Karpas-422 (cell line): ENCODE results near the gene GCSH. TPM values are rescaled to one million over a fixed set of nuclear protein-coding genes. Genes with fewer than 3 reads are reported as not detected.

Experiments
- DNase-seq: peaks from one replicate; pipeline ENCODE4 v3.0.0-alpha.2; 2015
- H2AFZ ChIP-seq: fragments of 200-600 bp; sonication (generic); 2 replicates; pipeline ENCODE4 v1.6.1; 2014; ENCODE audit warnings: antibody characterized with exemption, low read length, mixed read lengths
- H3K27ac ChIP-seq: fragments of 200-600 bp; sonication (generic); 2 replicates; pipeline ENCODE4 v1.5.1; 2014; ENCODE audit warnings: mild to moderate bottlenecking, low read length, moderate library complexity
- H3K27me3 ChIP-seq: fragments of 200-600 bp; sonication (generic); 2 replicates; pipeline ENCODE4 v1.6.1; 2014; ENCODE audit warnings: low read length, mixed read lengths
- H3K36me3 ChIP-seq: fragments of 200-600 bp; sonication (generic); 2 replicates; pipeline ENCODE4 v1.6.1; 2014; ENCODE audit warnings: low read length, mixed read lengths; ENCODE audit not compliant: insufficient read depth
- H3K4me1 ChIP-seq: fragments of 200-600 bp; sonication (generic); 2 replicates; pipeline ENCODE4 v1.6.1; 2014; ENCODE audit warnings: mild to moderate bottlenecking, low read length, mixed read lengths
- H3K4me2 ChIP-seq: fragments of 200-600 bp; sonication (generic); 2 replicates; pipeline ENCODE4 v1.6.1; 2014; ENCODE audit warnings: low read length, low read depth, mild to moderate bottlenecking; ENCODE audit not compliant: poor library complexity, severe bottlenecking
- H3K4me3 ChIP-seq: fragments of 200-600 bp; sonication (generic); 2 replicates; pipeline ENCODE4 v1.5.1; 2014; ENCODE audit warnings: mild to moderate bottlenecking, antibody characterized with exemption, low read length, mixed read lengths
- H3K79me2 ChIP-seq: fragments of 200-600 bp; sonication (generic); 2 replicates; pipeline ENCODE4 v1.6.1; 2014; ENCODE audit warnings: mild to moderate bottlenecking, low read length, mixed read lengths
- H3K9ac ChIP-seq: fragments of 200-600 bp; sonication (generic); 2 replicates; pipeline ENCODE4 v1.6.0; 2014; ENCODE audit warnings: low read length
- H3K9me2 ChIP-seq: fragments of 200-600 bp; sonication (generic), shearing (Covaris generic); replicated peaks from 2 replicates; pipeline ENCODE4 v1.6.0; 2014; ENCODE audit warnings: mild to moderate bottlenecking, low read length, moderate library complexity; ENCODE audit not compliant: insufficient read depth
- H3K9me3 ChIP-seq: fragments of 300-700, 200-600 bp; sonication (generic); 2 replicates; pipeline ENCODE4 v1.6.1; 2014; ENCODE audit warnings: low read length, mixed read lengths
- H4K20me1 ChIP-seq: fragments of 200-600 bp; sonication (generic); 2 replicates; pipeline ENCODE4 v1.6.1; 2014; ENCODE audit warnings: mild to moderate bottlenecking, antibody characterized with exemption, low read length, low read depth; ENCODE audit not compliant: insufficient read depth
- total RNA-seq: library from RNA; depleted of rRNA; stranded (reverse); fragments of >200 nt; shearing (Covaris generic); gene quantifications from 2 replicates; pipeline ENCODE4 v1.2.3, GENCODE V29; 2014; ENCODE audit warnings: low replicate concordance

The GCSH gene
- total RNA-seq, 1 experiment from 2014 or later: 49.2 TPM

DNA sequence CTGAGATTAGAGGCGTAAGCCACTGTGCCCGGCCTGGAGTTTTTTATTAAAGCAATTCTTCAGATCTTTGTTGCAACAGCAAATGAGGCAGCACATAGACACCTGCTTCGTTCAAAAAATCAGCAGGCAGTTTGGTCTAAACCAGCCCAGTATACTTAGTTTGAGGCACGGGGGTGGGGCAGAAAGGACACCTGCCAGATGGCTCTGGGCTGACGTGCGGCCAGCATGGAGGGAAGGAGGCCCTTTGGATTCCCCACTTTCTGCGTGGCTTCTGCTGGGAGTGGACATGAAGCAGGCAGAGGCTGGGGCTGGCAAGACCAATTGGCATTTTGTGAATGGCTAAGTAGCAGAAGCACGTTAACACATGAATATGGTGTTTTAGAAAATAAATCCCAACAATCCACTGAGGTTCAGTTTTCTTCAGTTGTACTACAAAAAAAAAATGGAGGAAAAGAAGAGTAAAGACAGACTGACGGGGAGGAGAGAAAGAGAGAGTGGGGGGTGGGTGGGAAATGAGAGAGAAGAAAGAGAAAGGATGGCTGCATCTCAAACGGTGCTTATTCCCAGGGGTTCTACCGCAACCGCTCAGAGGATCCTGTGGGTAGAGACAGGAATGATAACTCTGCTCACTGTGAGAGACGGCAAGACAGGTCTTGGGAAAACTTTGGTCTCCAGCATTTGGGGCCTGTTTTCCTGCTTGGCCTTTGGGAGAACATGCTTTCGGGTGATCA lies 35.5 kb downstream of the GCSH start:
- Histone ChIP-seq H3K36me3 (no peaks in the 10 kb centered on the region), H3K9me3 (no peaks in the 10 kb centered on the region), H3K4me1 (no peaks in the 10 kb centered on the region), H3K9ac (no peak overlapping the region), H3K27ac (no peak overlapping the region), H2AFZ (no peak overlapping the region), H3K4me2 (no peak overlapping the region), H3K27me3 (no peaks in the 10 kb centered on the region), H3K79me2 (no peaks in the 10 kb centered on the region), H4K20me1 (no peaks in the 10 kb centered on the region), H3K4me3 (no peak overlapping the region), H3K9me2 (no peaks in the 10 kb centered on the region)
- no peak for DNase-seq

DNA sequence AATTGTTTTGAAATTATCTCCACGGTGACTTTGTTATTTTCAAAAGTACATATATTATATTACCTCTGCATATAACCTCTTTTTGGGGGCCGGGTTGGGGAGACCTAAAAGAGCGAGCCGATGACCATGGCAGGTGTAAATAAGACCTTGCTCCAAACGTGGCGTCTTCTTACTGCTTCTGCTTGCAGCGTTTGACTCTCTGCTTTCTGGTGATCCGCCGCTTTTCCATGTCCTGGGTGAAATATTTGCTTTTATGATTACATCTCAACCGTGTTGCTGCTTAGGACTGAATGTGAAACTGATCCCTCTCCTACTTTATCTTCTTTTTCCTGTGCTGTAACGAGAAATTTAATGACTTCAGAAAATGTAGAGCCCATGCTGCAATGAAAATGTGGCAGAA lies 42.4 kb downstream of the GCSH start:
- no peak overlapping the region for H3K4me3 ChIP-seq

DNA sequence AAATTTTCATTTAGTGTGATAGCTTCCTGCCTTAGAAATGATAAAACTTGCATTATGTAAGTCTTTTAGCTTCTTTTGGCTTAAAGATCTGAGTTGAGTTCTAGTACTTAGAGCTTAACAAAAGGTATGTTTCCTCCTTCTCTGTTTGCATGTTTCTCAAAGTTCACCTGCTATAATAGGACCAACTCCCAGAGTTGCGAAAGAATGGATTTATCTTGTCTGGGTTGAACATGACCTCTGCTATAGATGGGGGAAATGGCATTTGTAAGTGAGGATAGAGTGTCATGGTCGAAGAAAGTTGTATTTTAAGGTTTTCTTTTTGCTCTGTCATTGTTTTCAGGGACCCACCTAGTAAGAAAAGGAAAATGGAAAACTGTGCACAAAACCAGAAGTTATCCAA lies 53.4 kb downstream of the GCSH start:
- H3K36me3 ChIP-seq: peaks cover 65% of the 10 kb centered on the region
- H3K4me2 ChIP-seq: no peak overlapping the region
- 0 out of 2 replicates have a peak, but pooled peaks cover 6% of the 10 kb centered on the region for H4K20me1 ChIP-seq
- no peak overlapping the region for H3K4me3 ChIP-seq
- H3K9me3 ChIP-seq: no peaks in the 10 kb centered on the region
- no peak for DNase-seq
- no peaks in the 10 kb centered on the region for H3K27me3 ChIP-seq
- H3K79me2 ChIP-seq: peaks cover 33% of the 10 kb centered on the region
- no peaks in the 10 kb centered on the region; the same call in 1 of the 2 replicates for H3K4me1 ChIP-seq
- H3K27ac ChIP-seq: no peak overlapping the region
- no peak overlapping the region for H3K9ac ChIP-seq
- H2AFZ ChIP-seq: no peak overlapping the region
- no peaks in the 10 kb centered on the region for H3K9me2 ChIP-seq

More for the DNA sequence above, 42.4 kb downstream of the GCSH start:
- no peak for DNase-seq
- Histone ChIP-seq H3K27me3 (no peaks in the 10 kb centered on the region), H3K4me1 (no peaks in the 10 kb centered on the region), H3K79me2 (no peaks in the 10 kb centered on the region), H3K36me3 (0 out of 2 replicates have a peak, but pooled peaks cover 3% of the 10 kb centered on the region), H3K9ac (no peak overlapping the region), H3K27ac (no peak overlapping the region), H3K4me2 (no peak overlapping the region), H2AFZ (no peak overlapping the region), H3K9me2 (no peaks in the 10 kb centered on the region), H4K20me1 (no peaks in the 10 kb centered on the region), H3K9me3 (peaks cover 13% of the 10 kb centered on the region)

DNA sequence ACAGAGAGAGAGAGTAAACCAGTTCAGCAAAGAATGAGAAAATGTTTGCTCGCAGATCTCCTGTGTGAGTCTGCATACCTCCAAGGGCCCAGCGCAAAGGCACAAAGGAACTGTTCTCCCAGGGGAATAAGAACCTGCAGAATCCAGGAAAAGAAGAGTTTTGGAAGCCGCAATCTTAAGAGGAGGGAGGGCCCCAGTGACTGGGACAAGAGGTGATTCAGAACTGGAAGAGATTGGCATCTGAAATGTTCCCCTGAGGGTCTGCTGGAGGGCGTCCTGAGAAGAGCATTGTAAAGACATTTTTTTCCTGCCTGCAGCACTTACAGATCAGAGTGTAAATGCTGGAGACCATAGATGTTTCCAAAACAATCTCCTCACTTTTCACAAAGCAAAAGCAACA lies 54.5 kb downstream of the GCSH start:
- no peak overlapping the region for H2AFZ ChIP-seq
- no peaks in the 10 kb centered on the region for H3K27me3 ChIP-seq
- no peak overlapping the region for H3K4me3 ChIP-seq
- H3K9me2 ChIP-seq: no peaks in the 10 kb centered on the region
- peaks cover 65% of the 10 kb centered on the region for H3K36me3 ChIP-seq
- peaks cover 44% of the 10 kb centered on the region for H3K79me2 ChIP-seq
- H3K4me1 ChIP-seq: peaks cover 8% of the 10 kb centered on the region
- H3K4me2 ChIP-seq: no peak overlapping the region
- 0 out of 2 replicates have a peak, but pooled peaks cover 9% of the 10 kb centered on the region for H4K20me1 ChIP-seq
- no peak overlapping the region for H3K27ac ChIP-seq
- H3K9me3 ChIP-seq: no peaks in the 10 kb centered on the region
- no peak for DNase-seq
- H3K9ac ChIP-seq: no peak overlapping the region

GRCh38 chr16:81040842-81041241 lies 55.4 kb downstream of the GCSH start:
- Histone ChIP-seq H3K36me3 (peaks cover 56% of the 10 kb centered on the region), H3K9ac (no peak overlapping the region), H3K9me2 (no peaks in the 10 kb centered on the region), H3K4me2 (no peak overlapping the region), H3K4me3 (no peak overlapping the region), H3K27ac (no peak overlapping the region), H2AFZ (no peak overlapping the region), H3K9me3 (no peaks in the 10 kb centered on the region), H3K4me1 (peaks cover 9% of the 10 kb centered on the region), H4K20me1 (0 out of 2 replicates have a peak, but pooled peaks cover 9% of the 10 kb centered on the region), H3K79me2 (peaks cover 49% of the 10 kb centered on the region), H3K27me3 (no peaks in the 10 kb centered on the region)
- DNase-seq: no peak

DNA sequence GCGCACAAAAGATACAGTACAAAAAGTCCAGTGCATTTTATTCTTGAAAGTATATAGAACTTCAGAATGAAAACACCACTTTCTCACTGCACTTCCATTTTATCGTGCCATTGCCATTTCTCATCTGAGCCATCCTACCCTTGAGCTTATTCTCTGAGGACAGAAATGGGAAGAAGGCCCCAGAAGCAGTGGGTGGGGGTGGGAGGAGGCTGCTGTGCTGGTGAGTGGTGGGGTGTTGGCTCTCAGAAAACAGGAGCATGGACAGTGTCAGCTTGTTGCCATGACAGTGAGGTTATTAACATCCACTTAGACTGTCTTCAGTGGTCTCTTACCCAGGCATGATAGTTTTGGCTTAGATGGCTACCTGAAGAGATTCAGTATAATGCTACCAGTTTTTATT lies 56.1 kb downstream of the GCSH start:
- H3K4me3 ChIP-seq: no peak overlapping the region

DNA sequence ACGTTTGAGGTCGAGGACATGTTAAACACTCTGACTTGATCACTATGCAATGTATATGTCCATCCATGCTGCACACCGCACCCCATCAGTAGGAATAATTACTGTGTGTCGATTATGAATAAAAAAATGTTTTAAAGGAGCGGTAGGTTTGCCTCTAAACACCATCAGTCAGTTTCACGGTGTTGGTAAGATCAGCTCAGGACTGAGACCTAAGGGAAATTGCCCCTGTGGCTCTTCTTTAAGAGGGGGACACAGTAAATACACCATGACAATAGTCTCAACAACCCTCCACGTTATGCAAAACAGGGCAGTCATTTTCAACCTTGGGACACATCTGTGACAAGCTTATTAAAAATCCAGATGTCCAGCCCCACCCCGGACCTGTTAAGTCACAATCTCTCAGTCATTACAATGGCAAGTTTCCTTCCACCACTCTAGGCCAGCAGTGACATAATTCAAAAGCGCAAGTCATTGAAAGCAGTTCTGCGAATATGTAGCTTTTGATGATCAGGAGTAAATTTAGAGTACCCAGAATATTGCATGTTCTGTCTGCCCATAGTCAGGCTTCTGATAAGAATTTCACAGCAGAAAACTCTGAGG lies 59.3 kb downstream of the GCSH start:
- Histone ChIP-seq H2AFZ (no peak overlapping the region), H3K4me1 (peaks cover 9% of the 10 kb centered on the region), H3K36me3 (peaks cover 17% of the 10 kb centered on the region; the same call in 1 of the 2 replicates), H3K27me3 (no peaks in the 10 kb centered on the region), H3K4me2 (peak overlapping the region; percentile 89), H4K20me1 (0 out of 2 replicates have a peak, but pooled peaks cover 9% of the 10 kb centered on the region), H3K27ac (0 out of 2 replicates have a peak overlapping the region, but pooled peaks have one; percentile 1), H3K79me2 (peaks cover 49% of the 10 kb centered on the region), H3K4me3 (peak overlapping the region; percentile 75), H3K9me3 (no peaks in the 10 kb centered on the region), H3K9me2 (no peaks in the 10 kb centered on the region), H3K9ac (peak overlapping the region; percentile 74)
- peak; percentile 50 for DNase-seq

More for the DNA sequence above, 56.1 kb downstream of the GCSH start:
- no peaks in the 10 kb centered on the region for H3K9me3 ChIP-seq
- H4K20me1 ChIP-seq: 0 out of 2 replicates have a peak, but pooled peaks cover 9% of the 10 kb centered on the region
- H3K4me2 ChIP-seq: no peak overlapping the region
- H3K79me2 ChIP-seq: peaks cover 49% of the 10 kb centered on the region
- no peak for DNase-seq
- peaks cover 9% of the 10 kb centered on the region for H3K4me1 ChIP-seq
- peaks cover 49% of the 10 kb centered on the region for H3K36me3 ChIP-seq
- H3K27ac ChIP-seq: no peak overlapping the region
- H3K9me2 ChIP-seq: no peaks in the 10 kb centered on the region
- H2AFZ ChIP-seq: no peak overlapping the region
- no peaks in the 10 kb centered on the region for H3K27me3 ChIP-seq
- H3K9ac ChIP-seq: no peak overlapping the region

DNA sequence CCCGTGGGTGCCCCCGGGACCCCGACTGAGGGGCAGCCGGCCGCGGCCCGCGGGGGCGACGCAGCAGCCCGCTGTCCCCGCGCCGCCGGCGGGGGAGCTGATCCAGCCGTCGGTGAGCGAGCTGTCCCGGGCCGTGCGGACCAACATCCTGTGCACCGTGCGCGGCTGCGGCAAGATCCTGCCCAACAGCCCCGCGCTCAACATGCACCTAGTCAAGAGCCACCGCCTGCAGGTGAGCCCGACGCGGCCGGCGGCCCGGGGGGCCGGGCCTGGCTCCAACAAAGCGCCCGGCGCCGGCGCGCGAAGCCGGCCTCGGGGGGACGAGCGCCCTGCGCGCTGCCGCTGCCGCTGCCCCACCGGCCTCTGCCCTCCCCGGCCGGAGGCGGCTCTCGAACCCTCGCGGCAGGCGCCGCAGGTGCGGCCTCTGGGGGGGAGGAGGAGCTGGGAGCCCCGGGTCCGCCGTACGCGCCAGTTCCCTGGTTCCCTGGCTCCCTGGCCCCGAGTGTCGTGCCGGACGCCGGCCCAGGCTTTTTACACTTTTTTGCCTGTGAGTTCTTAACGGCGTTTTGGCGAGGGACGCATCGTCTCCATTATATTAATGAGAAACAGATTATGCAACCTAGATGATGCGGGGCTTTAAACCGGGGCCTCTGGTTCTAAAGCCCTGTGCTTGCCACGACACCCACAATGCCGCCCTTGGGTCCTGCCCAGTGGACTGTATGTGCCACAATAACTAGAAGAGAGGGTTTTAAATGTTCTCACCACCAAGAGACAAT lies 60.0 kb downstream of the GCSH start:
- peak overlapping the region; percentile 75 for H3K4me3 ChIP-seq
- H3K9me3 ChIP-seq: no peaks in the 10 kb centered on the region
- no peaks in the 10 kb centered on the region for H3K27me3 ChIP-seq
- H3K27ac ChIP-seq: 0 out of 2 replicates have a peak overlapping the region, but pooled peaks have one; percentile 1
- peaks cover 49% of the 10 kb centered on the region for H3K79me2 ChIP-seq
- no peak overlapping the region for H2AFZ ChIP-seq
- no peaks in the 10 kb centered on the region for H3K9me2 ChIP-seq
- H3K4me1 ChIP-seq: peaks cover 9% of the 10 kb centered on the region
- 0 out of 2 replicates have a peak, but pooled peaks cover 9% of the 10 kb centered on the region for H4K20me1 ChIP-seq
- peaks cover 10% of the 10 kb centered on the region; the same call in 1 of the 2 replicates for H3K36me3 ChIP-seq
- H3K4me2 ChIP-seq: peak overlapping the region; percentile 89
- DNase-seq: peak; percentile 78
- H3K9ac ChIP-seq: peak overlapping the region; percentile 74
